Raji (cell line): ENCODE data around the gene SH3PXD2B.

Experiments
- POLR2A ChIP-seq: IDR thresholded peaks from 2 replicates; pipeline ENCODE4 v1.6.1; 2011; ENCODE audit warnings: low read depth, low read length, control low read depth; ENCODE audit not compliant: insufficient read depth

SH3PXD2B gene

GRCh38 chr5:172344855-172345409, 109.4 kb downstream of the SH3PXD2B start:
- TF ChIP-seq POLR2A: no peak

- TF ChIP-seq POLR2A: no peak
These were observed 110.6 kb downstream of the SH3PXD2B start for GRCh38 chr5:172343741-172344140.

- TF ChIP-seq POLR2A: no peak
These were observed 111.4 kb downstream of the SH3PXD2B start for GRCh38 chr5:172342918-172343317.

- no peak for TF ChIP-seq POLR2A
These were observed 114.8 kb downstream of the SH3PXD2B start for GRCh38 chr5:172339264-172340180.

GRCh38 chr5:172336676-172337285, 117.5 kb downstream of the SH3PXD2B start:
- TF ChIP-seq POLR2A: no peak

- no peak for TF ChIP-seq POLR2A
These were observed 118.1 kb downstream of the SH3PXD2B start for GRCh38 chr5:172336264-172336663.

- TF ChIP-seq POLR2A: no peak
These were observed 118.6 kb downstream of the SH3PXD2B start for GRCh38 chr5:172335721-172336120.

- no peak for TF ChIP-seq POLR2A
These were observed 119.7 kb downstream of the SH3PXD2B start for GRCh38 chr5:172334641-172335040.

GRCh38 chr5:172334196-172334595, 120.1 kb downstream of the SH3PXD2B start:
- no peak for TF ChIP-seq POLR2A

GRCh38 chr5:172325452-172325851, 128.9 kb downstream of the SH3PXD2B start:
- TF ChIP-seq POLR2A: no peak

- TF ChIP-seq POLR2A: no peak
These were observed 132.0 kb downstream of the SH3PXD2B start for GRCh38 chr5:172322028-172322965.

- no peak for TF ChIP-seq POLR2A
These were observed 132.7 kb downstream of the SH3PXD2B start for GRCh38 chr5:172321593-172321992.

GRCh38 chr5:172319708-172320441, 134.4 kb downstream of the SH3PXD2B start:
- no peak for TF ChIP-seq POLR2A
